Skin epidermis (tissue), 12 donors: ENCODE data around the gene PLB1.

Source experiments
- H3K27ac ChIP-seq, 21 experiments: fragments of 200-600 bp; sonication (generic) in 11 of 21; one replicate each; pipeline ENCODE4 v1.5.0; 2020; ENCODE audit warnings: mild to moderate bottlenecking in 3 of 21, inconsistent platforms in 2 of 21, moderate library complexity in 2 of 21
- H3K4me3 ChIP-seq, 7 experiments: fragments of 200-600 bp; sonication (generic) in 2 of 7; one replicate each; pipeline ENCODE4 v1.5.0; 2020; ENCODE audit warnings: inconsistent platforms in 2 of 7, mild to moderate bottlenecking in 2 of 7, moderate library complexity in 1 of 7

Gene PLB1

GRCh38 chr2:28666496-28667184, 170.8 kb downstream of the PLB1 start:
- Histone ChIP-seq H3K27ac (peak overlapping the region in 2 of 21 experiments; percentile 6 to 26), H3K4me3 (no peak overlapping the region)

- Histone ChIP-seq H3K4me3 (no peak overlapping the region), H3K27ac (peak overlapping the region in 2 of 21 experiments; percentile 6 to 26)
Measured at GRCh38 chr2:28667261-28667660, 171.4 kb downstream of the PLB1 start.

DNA sequence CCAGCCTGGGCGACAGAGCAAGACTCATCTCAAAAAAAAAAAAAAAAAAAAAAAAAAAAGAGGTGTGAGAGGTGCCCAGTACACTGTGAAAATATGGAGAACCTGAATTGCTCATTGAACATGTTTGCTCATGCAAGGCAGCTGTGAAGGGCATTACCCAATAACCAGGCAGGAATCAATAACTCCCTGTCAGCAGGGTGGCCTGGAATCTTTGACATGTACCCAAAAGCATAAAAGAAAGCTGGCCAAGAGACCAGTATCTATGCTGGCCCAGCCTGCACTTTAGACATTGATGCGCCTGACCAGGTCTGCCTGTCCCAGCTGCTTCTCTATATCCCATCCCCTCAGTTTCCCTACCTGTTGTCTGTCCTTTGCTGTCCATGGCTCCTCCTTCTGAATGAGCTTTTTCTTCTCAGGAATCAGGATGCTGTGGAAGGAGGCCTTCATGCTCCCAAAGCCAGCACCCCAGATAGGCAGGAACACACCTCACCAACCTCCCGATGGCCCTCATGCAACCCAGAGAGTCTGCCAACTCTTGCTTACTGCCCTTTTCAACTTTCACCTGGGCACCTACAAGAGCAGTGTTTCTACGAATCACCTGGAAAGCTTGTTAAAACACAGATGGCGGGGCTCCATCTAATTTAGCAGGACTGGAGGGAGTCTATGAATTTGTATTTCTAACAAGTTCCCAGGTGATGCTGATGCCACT, 172.4 kb downstream of the PLB1 start:
- Histone ChIP-seq H3K27ac (no peak overlapping the region), H3K4me3 (no peak overlapping the region)

GRCh38 chr2:28668880-28669279, 173.0 kb downstream of the PLB1 start:
- H3K4me3 ChIP-seq, result no peak overlapping the region
- H3K27ac ChIP-seq, result peak overlapping the region in 2 of 21 experiments; percentile 25 to 27

DNA sequence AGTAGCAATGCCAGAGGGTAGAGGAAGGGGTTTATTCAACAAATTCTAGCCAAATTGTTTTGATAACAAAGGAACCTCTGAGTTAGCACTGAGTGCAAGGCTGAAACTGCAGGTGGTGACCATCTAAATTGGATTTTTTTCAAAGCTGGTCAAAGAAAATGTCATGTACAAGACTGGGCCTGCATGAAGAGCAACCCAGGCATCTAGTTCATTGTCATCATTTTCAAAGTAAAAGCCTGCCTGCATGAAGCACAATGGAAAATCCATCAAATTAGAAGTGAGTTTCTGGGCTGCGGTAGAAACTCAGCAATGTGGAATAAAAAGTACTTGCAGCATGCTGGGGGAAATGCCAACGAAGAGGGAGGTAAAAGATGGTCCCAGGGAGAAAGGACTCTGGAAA, 175.0 kb downstream of the PLB1 start:
- Histone ChIP-seq H3K27ac (no peak overlapping the region), H3K4me3 (no peak overlapping the region)

- Histone ChIP-seq H3K4me3 (no peak overlapping the region), H3K27ac (no peak overlapping the region)
Measured at GRCh38 chr2:28673338-28673737, 177.5 kb downstream of the PLB1 start.

DNA sequence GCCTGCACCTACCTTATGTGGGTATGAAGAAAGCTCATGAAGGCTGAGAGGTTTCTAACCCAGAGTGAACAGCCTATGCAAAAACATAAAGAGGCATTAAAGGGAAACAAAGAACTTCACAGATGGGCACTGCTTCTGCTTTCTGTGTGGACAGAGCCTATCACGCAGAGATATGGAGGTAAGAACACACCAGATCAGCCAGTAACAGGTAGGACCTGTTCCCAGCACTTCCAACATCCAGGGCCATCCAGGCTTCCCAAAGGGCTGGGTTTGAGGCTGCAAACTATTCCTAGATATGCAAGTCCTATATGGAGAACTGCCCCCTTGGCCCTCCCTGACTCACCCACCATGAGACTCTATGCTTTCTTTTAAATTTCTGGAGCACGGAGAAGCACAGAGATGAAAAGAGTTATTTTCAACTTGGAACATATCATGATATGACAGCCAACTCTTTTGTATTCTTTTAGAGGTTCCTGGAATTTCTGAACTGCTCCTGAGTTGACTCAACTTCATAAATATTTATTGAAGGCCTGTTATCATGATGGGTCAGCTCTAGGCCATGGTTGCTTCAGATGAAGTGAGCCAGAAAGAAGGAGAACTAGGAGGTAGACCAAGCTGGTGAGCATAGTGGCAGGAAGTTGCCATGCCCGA, 178.3 kb downstream of the PLB1 start:
- Histone ChIP-seq H3K4me3 (no peak overlapping the region), H3K27ac (no peak overlapping the region)

DNA sequence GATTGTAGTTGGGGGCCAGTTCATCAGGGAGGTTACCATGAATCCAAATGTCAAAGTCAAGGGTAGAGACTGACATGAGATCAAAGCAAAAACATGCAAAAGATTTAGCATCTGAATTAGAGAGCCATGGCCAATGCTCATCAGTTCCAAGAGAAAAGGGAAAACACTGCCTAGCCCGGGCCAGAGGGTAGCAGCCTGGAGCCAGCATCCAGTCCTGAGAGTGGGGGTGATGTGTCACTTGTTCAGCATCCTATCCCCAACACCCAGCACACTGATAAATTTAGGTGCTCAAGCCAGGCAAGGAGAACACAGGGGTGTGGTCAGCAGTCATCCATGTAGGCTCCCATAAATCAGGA, 178.8 kb downstream of the PLB1 start:
- Histone ChIP-seq H3K4me3 (no peak overlapping the region), H3K27ac (no peak overlapping the region)

GRCh38 chr2:28676152-28676835, 180.4 kb downstream of the PLB1 start:
- no peak overlapping the region for H3K4me3 ChIP-seq
- no peak overlapping the region for H3K27ac ChIP-seq

DNA sequence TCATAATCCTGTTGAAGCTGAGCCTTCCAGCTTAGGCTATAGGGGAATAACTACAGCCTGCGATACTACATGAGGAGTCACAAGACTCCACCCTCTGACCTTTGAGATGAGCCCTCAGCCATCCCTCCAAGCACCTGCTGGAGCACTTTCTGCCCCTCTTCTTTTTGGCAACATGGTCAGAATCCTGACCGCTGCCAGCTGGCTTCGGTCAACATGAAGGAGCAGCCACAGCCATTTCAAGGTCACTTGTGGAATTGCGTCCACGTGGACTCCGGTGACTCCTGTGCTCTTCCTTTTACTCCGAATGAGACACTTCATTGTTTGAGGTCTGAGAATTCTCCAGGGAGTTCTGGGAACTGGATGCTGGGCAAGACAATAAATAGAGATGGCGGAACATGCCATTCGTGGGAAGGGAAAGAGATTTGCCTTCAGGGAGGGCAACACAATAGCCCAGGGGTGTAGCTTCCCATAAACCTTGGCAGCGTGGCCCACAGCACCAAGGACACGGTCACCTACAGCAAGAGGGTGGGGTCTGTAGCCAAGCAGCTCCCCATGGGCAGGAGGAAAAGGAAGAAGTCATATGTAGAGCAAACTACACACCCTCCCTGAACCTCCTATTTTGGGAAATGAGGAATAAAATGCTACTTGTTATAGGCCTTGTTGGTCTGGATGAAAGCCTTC, 182.5 kb downstream of the PLB1 start:
- H3K4me3 ChIP-seq, result no peak overlapping the region
- H3K27ac ChIP-seq, result peak overlapping the region in 4 of 21 experiments; percentile 6 to 83 (median 52)

GRCh38 chr2:28678944-28679343, 183.1 kb downstream of the PLB1 start:
- no peak overlapping the region for H3K4me3 ChIP-seq
- peak overlapping the region in 4 of 21 experiments; percentile 20 to 83 (median 64) for H3K27ac ChIP-seq

DNA sequence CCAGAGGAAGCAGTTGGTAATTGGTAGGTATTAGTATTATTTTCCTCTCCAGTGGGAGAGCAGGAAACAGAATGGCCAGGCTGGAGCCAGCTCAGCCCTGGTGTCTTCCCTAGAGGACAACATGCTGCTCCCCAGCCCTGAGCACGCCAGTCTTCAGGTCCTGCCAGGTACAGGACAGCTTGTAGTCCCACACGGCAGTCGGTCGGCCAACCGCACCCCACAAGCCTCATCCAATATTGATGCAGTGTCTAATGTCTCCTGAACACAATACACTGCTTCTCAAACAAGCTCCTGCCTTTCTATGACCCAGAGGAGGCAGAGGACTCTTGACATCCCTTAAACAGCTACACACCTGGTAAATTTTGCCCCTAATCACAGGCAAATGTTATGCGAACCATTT, 184.8 kb downstream of the PLB1 start:
- H3K27ac ChIP-seq, result peak overlapping the region in 16 of 21 experiments; percentile 29 to 83 (median 65)
- no peak overlapping the region for H3K4me3 ChIP-seq

GRCh38 chr2:28681158-28681571, 185.3 kb downstream of the PLB1 start:
- Histone ChIP-seq H3K27ac (peak overlapping the region in 16 of 21 experiments; percentile 32 to 83 (median 65)), H3K4me3 (no peak overlapping the region)

GRCh38 chr2:28681606-28682005, 185.7 kb downstream of the PLB1 start:
- peak overlapping the region in 16 of 21 experiments; percentile 9 to 83 (median 64) for H3K27ac ChIP-seq

GRCh38 chr2:28683100-28683706, 187.3 kb downstream of the PLB1 start:
- H3K4me3 ChIP-seq, result no peak overlapping the region
- peak overlapping the region in 15 of 21 experiments; percentile 18 to 83 (median 61) for H3K27ac ChIP-seq

More at GRCh38 chr2:28681606-28682005, 185.7 kb downstream of the PLB1 start:
- no peak overlapping the region for H3K4me3 ChIP-seq

- no peak overlapping the region for H3K4me3 ChIP-seq
- H3K27ac ChIP-seq, result peak overlapping the region in 13 of 21 experiments; percentile 5 to 75 (median 29)
Measured at GRCh38 chr2:28684142-28684858, 188.4 kb downstream of the PLB1 start.

- Histone ChIP-seq H3K27ac (peak overlapping the region in 1 of 21 experiments; percentile 65), H3K4me3 (no peak overlapping the region)
Measured at GRCh38 chr2:28687171-28687570, 191.3 kb downstream of the PLB1 start.

GRCh38 chr2:28687640-28688385, 192.0 kb downstream of the PLB1 start:
- H3K27ac ChIP-seq, result peak overlapping the region in 1 of 21 experiments; percentile 65
- no peak overlapping the region for H3K4me3 ChIP-seq
